A549 (cell line): Measurements from ENCODE around the gene UBR2. TPM values are rescaled to one million over a fixed set of nuclear protein-coding genes. Genes with fewer than 3 reads are reported as not detected.
A peak's percentile ranks its signal among the peaks of the same experiment; 100 is the strongest.

Experiments
- ATAC-seq, 2 experiments: fragments of 200-7000 bp in 1 of 2; fragments of >200 bp in 1 of 2; cut with Nextera tagmentation in 1 of 2; cut with Tn5 transposase in 1 of 2; 3 replicates each; pipeline versions ENCODE4 v1.8.0 to v1.9.1; 2018 to 2020; ENCODE audit warnings: mild to moderate bottlenecking in 1 of 2, moderate library complexity in 1 of 2
- CTCF ChIA-PET: fragments of 300-600 bp; sonication (Branson Sonifier 250); formaldehyde crosslinking; extraction: SDS; loops from one replicate; lab custom pipeline; 2021; ENCODE audit warnings: antibody characterized with exemption, inconsistent platforms; lab: Yijun Ruan, JAX
- POLR2A ChIA-PET: fragments of 350-600 bp; formaldehyde crosslinking; extraction: SDS; loops from one replicate; lab custom pipeline; 2021; ENCODE audit warnings: antibody characterized with exemption, inconsistent platforms; lab: Yijun Ruan, JAX
- DNase-seq, 2 experiments: peaks; one replicate each; pipeline versions ENCODE4 v3.0.0 to v3.0.0-alpha.2; 2011 to 2016; ENCODE audit warnings: low read depth in 1 of 2, low spot score in 1 of 2
- FAIRE-seq: peaks from 2 replicates; lab custom pipeline; 2011; peaks lifted over from hg19 to GRCh38; lab: Jason Lieb, UNC
- H3K27ac ChIP-seq, 2 experiments: fragments of >200 bp; sonication (Bioruptor Twin); formaldehyde crosslinking; 3 replicates each; pipeline ENCODE4 v1.5.1; 2016 to 2017
- H3K4me1 ChIP-seq: fragments of >200 bp; sonication (Bioruptor Twin); formaldehyde crosslinking; 3 replicates; pipeline ENCODE4 v1.6.1; 2016
- H3K4me2 ChIP-seq: fragments of >200 bp; sonication (Bioruptor Twin); formaldehyde crosslinking; 3 replicates; pipeline ENCODE4 v1.6.1; 2016
- H3K4me3 ChIP-seq: fragments of >200 bp; sonication (Bioruptor Twin); formaldehyde crosslinking; 3 replicates; pipeline ENCODE4 v1.5.1; 2016
- H3K9me3 ChIP-seq: fragments of >200 bp; sonication (Bioruptor Twin); formaldehyde crosslinking; 3 replicates; pipeline ENCODE4 v1.6.1; 2016
- BHLHE40 ChIP-seq: IDR thresholded peaks from 2 replicates; pipeline ENCODE4 v1.6.1; 2012; ENCODE audit warnings: low read depth, low read length, inconsistent platforms
- CBX8 ChIP-seq: fragments of 200-600 bp; sonication (generic); IDR thresholded peaks from 2 replicates; pipeline ENCODE4 v1.6.1; 2016
- CHD2 ChIP-seq: fragments of 150-350 bp; IDR thresholded peaks from 2 replicates; pipeline ENCODE4 v1.6.1; 2014; ENCODE audit warnings: low read length; ENCODE audit not compliant: partially characterized antibody
- EHF ChIP-seq: fragments of 250-450 bp; sonication (Bioruptor Pico); IDR thresholded peaks from 2 replicates; pipeline ENCODE4 v1.5.0; 2020; ENCODE audit warnings: mild to moderate bottlenecking
- EHMT2 ChIP-seq: fragments of 200-600 bp; sonication (generic); IDR thresholded peaks from 2 replicates; pipeline ENCODE4 v1.6.1; 2016; ENCODE audit warnings: antibody characterized with exemption, low read depth, mild to moderate bottlenecking, moderate library complexity
- ESRRA ChIP-seq: fragments of 150-350 bp; IDR thresholded peaks from 2 replicates; pipeline ENCODE4 v1.6.1; 2014; ENCODE audit warnings: mild to moderate bottlenecking, low read length, borderline replicate concordance
- FOSB ChIP-seq: fragments of 250-450 bp; sonication (Bioruptor Pico); IDR thresholded peaks from 2 replicates; pipeline ENCODE4 v1.5.0; 2020; ENCODE audit warnings: mild to moderate bottlenecking, moderate library complexity
- FOSL2 ChIP-seq, 2 experiments: fragments of 450-650 bp in 1 of 2; fragments of >200 bp in 1 of 2; sonication (Bioruptor Twin) in 1 of 2; formaldehyde crosslinking; IDR thresholded peaks; 2 replicates each; pipeline versions ENCODE4 v1.5.0 to v1.6.1; 2016 to 2020; ENCODE audit warnings: mild to moderate bottlenecking in 1 of 2, moderate library complexity in 1 of 2
- GATA3 ChIP-seq: IDR thresholded peaks from 2 replicates; pipeline ENCODE4 v1.6.1; 2012; ENCODE audit warnings: borderline replicate concordance
- HOXA7 ChIP-seq: fragments of 250-450 bp; sonication (Bioruptor Pico); IDR thresholded peaks from 2 replicates; pipeline ENCODE4 v1.5.0; 2020; ENCODE audit warnings: mild to moderate bottlenecking, moderate library complexity
- JUN ChIP-seq, 2 experiments: fragments of >200 bp; sonication (Bioruptor Twin); formaldehyde crosslinking; IDR thresholded peaks; 2 replicates in 1 of 2; 3 replicates in 1 of 2; pipeline ENCODE4 v1.6.1; 2016 to 2017
- JUNB ChIP-seq: fragments of >200 bp; sonication (Bioruptor Twin); formaldehyde crosslinking; IDR thresholded peaks from 2 replicates; pipeline ENCODE4 v1.6.1; 2016
- KDM1A ChIP-seq: fragments of 200-600 bp; sonication (generic); IDR thresholded peaks from 2 replicates; pipeline ENCODE4 v1.6.1; 2016; ENCODE audit warnings: low read depth, mild to moderate bottlenecking
- MAFK ChIP-seq: fragments of 450-650 bp; IDR thresholded peaks from 2 replicates; pipeline ENCODE4 v1.6.1; 2014; ENCODE audit not compliant: partially characterized antibody
- MYC ChIP-seq: IDR thresholded peaks from 2 replicates; pipeline ENCODE4 v1.6.1; 2012; ENCODE audit warnings: mild to moderate bottlenecking, inconsistent platforms, low read length, improper control_type of control experiment, borderline replicate concordance
- NPAS2 ChIP-seq: fragments of 250-450 bp; sonication (Bioruptor Pico); IDR thresholded peaks from 2 replicates; pipeline ENCODE4 v1.8.0; 2022; ENCODE audit warnings: mild to moderate bottlenecking, moderate library complexity, borderline replicate concordance
- NR3C1 ChIP-seq: fragments of >200 bp; sonication (Bioruptor Twin); formaldehyde crosslinking; IDR thresholded peaks from 3 replicates; pipeline ENCODE4 v1.6.1; 2017
- PHF8 ChIP-seq: fragments of 200-600 bp; sonication (generic); IDR thresholded peaks from 2 replicates; pipeline ENCODE4 v1.6.1; 2016; ENCODE audit warnings: low read depth, mild to moderate bottlenecking, antibody characterized with exemption, moderate library complexity, borderline replicate concordance
- SMC3 ChIP-seq: fragments of >200 bp; sonication (Bioruptor Twin); formaldehyde crosslinking; IDR thresholded peaks from 3 replicates; pipeline ENCODE4 v1.6.1; 2018; ENCODE audit warnings: inconsistent platforms
- SREBF2 ChIP-seq: fragments of 450-650 bp; IDR thresholded peaks from 2 replicates; pipeline ENCODE4 v1.6.1; 2014; ENCODE audit warnings: mild to moderate bottlenecking, moderate library complexity
- TP53 ChIP-seq: fragments of 250-450 bp; sonication (Bioruptor Pico); IDR thresholded peaks from 2 replicates; pipeline ENCODE4 v1.5.0; 2021; ENCODE audit warnings: mild to moderate bottlenecking, moderate library complexity
- ZFP36 ChIP-seq: fragments of 450-650 bp; IDR thresholded peaks from 2 replicates; pipeline ENCODE4 v1.6.1; 2014; ENCODE audit warnings: borderline replicate concordance; ENCODE audit not compliant: partially characterized antibody
- ZSCAN20 ChIP-seq: fragments of 250-450 bp; sonication (Bioruptor Pico); IDR thresholded peaks from 2 replicates; pipeline ENCODE4 v1.8.0; 2022; ENCODE audit warnings: mild to moderate bottlenecking, moderate library complexity
- WGBS: methylation state at CpG from one replicate; pipeline ENCODE4 v1.1.6; 2017; ENCODE audit errors: missing lambda C conversion rate; 5-methylcytosine and 5-hydroxymethylcytosine counted together
- polyA plus RNA-seq, 4 experiments: library from polyadenylated mRNA; depleted of rRNA in 3 of 4; stranded (reverse); fragments of >200 nt; fragmentation: RNase III in 1 of 4; extraction: RNeasy Plus Mini Kit Qiagen cat#74134 plus additional on column Dnase treatment in 1 of 4; gene quantifications; 2 replicates in 3 of 4; 3 replicates in 1 of 4; pipeline ENCODE4 v1.2.3, GENCODE V29; 2011 to 2017
- TF ChIP-seq, protein P1 (sequence below): fragments of 250-450 bp; sonication (Bioruptor Pico); IDR thresholded peaks from 2 replicates; pipeline ENCODE4 v1.5.0; 2020; ENCODE audit warnings: low read depth, mild to moderate bottlenecking, moderate library complexity
- TF ChIP-seq, protein P2 (sequence below): fragments of 450-650 bp; IDR thresholded peaks from 2 replicates; pipeline ENCODE4 v1.6.1; 2014; ENCODE audit warnings: antibody characterized with exemption
- TF ChIP-seq, protein P3 (sequence below): IDR thresholded peaks from 2 replicates; pipeline ENCODE4 v1.6.1; 2012
- TF ChIP-seq, protein P4 (sequence below): IDR thresholded peaks from 2 replicates; pipeline ENCODE4 v1.6.1; 2012
- TF ChIP-seq, protein P5 (sequence below): fragments of 250-450 bp; sonication (Bioruptor Pico); IDR thresholded peaks from 2 replicates; pipeline ENCODE4 v1.5.0; 2021; ENCODE audit warnings: mild to moderate bottlenecking, moderate library complexity, borderline replicate concordance
- TF ChIP-seq, protein P6 (sequence below): fragments of 150-350 bp; IDR thresholded peaks from 2 replicates; pipeline ENCODE4 v1.6.1; 2014; ENCODE audit warnings: low read depth, mild to moderate bottlenecking, low read length

Gene UBR2
- polyA plus RNA-seq, 2 of the 4 experiments (the other 2 are of a cell fraction) = 5.5 to 15.2 TPM

DNA sequence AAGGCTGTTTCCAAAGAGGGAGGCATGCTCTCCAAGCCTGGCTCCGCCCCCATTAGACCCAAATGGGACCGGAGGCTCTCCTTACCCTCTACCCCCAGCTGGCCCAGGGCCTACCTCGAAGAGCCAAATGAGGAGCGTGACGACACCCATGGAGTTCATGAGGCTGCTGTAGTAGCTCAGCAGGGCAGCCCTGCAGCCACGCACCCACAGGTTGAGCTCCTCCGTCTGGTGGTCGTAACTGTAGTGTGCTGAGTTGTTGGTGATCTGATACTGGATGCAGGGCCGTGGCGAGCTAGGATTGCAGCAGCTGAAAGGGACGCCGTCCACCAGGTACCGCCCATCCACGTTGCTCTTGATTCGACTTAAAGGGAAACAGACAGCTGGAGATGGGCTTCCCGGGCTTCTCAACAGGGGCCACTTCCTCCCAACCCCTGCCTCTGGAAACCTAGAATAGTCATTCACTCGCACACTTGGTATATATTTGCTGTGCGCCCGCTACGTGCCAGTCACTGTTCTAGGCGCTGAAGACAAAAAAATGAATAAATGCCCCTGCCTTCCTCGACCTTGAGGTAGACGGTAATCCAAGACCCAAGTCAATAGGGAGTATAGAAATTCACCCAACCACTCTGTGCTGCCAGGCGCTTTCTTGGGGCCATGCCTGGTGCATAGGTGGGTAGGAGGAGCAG, 140.6 kb downstream of the UBR2 start:
- FAIRE-seq (no peak), ATAC-seq (peak in 1 of 2 experiments; percentile 40; a peak in 1 of 6 replicates), DNase-seq (no peak)
- Histone ChIP-seq H3K4me1 (no peaks in the 10 kb centered on the region), H3K9me3 (no peaks in the 10 kb centered on the region), H3K27ac (no peak overlapping the region), H3K4me3 (no peak overlapping the region), H3K4me2 (no peak overlapping the region)
- POLR2A ChIA-PET = no interaction called here
- CTCF ChIA-PET = interaction anchor here (1.2 to 3.4 kb wide), 2 partner anchors 22 kb away, joined by 6 to 14 read pairs; no protein-coding TSS in a partner anchor
- TF ChIP-seq, protein P1, sequence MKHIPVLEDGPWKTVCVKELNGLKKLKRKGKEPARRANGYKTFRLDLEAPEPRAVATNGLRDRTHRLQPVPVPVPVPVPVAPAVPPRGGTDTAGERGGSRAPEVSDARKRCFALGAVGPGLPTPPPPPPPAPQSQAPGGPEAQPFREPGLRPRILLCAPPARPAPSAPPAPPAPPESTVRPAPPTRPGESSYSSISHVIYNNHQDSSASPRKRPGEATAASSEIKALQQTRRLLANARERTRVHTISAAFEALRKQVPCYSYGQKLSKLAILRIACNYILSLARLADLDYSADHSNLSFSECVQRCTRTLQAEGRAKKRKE (CRISPR knock-in tag) = no peak
- no peak for TF ChIP-seq CBX8
- WGBS = 86% methylated on average over 16 of the region's 24 CpGs

DNA sequence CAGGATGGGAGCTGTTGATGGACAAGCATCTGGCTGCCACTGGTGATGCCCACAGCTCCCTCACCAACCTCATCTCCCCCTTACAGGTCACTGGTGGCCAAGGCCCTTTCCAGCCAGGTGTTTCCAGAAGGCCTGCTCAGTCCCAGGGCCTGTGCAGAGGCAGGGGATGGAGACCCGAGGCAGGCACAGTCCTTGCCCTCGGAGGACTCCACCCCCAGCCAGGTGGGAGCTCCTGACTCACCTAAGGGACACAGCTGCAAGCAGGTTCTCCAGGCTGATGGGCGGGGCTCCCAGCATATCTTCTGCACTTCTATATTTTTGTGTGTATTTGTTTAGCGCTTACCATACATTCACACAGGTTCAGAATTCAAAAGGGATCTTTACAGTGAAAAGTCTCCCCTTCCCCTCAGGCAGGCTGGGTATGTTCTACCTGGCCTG, 141.1 kb downstream of the UBR2 start:
- no peaks in the 10 kb centered on the region for H3K9me3 ChIP-seq
- no peaks in the 10 kb centered on the region for H3K4me1 ChIP-seq
- 61% methylated on average over 4 of the region's 4 CpGs for WGBS
- FAIRE-seq (no peak), DNase-seq (no peak), ATAC-seq (0 out of 6 replicates have a peak, but pooled peaks of 1 of the 2 experiments have one; percentile 36)
- ChIA-PET POLR2A (no interaction called here), CTCF (interaction anchor here (0.6 to 1.2 kb wide), 2 partner anchors 21 to 443 kb away, joined by 3 to 6 read pairs; no protein-coding TSS in a partner anchor)
- H3K27ac ChIP-seq = no peak overlapping the region
- TF ChIP-seq NPAS2 (CRISPR knock-in tag) = no peak
- TF ChIP-seq, protein P2, sequence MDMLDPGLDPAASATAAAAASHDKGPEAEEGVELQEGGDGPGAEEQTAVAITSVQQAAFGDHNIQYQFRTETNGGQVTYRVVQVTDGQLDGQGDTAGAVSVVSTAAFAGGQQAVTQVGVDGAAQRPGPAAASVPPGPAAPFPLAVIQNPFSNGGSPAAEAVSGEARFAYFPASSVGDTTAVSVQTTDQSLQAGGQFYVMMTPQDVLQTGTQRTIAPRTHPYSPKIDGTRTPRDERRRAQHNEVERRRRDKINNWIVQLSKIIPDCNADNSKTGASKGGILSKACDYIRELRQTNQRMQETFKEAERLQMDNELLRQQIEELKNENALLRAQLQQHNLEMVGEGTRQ = no peak
- no peak for TF ChIP-seq CHD2
- no peak for TF ChIP-seq EHMT2
- no peak for TF ChIP-seq GATA3
- TF ChIP-seq, protein P3, sequence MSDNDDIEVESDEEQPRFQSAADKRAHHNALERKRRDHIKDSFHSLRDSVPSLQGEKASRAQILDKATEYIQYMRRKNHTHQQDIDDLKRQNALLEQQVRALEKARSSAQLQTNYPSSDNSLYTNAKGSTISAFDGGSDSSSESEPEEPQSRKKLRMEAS = no peak
- TF ChIP-seq FOSL2 (IDR thresholded peaks at IDR 0.05) = no peak
- TF ChIP-seq FOSL2 (CRISPR knock-in tag; IDR thresholded peaks at IDR 0.05) = no peak
- TF ChIP-seq NR3C1 = no peak
- no peak for TF ChIP-seq TP53
- no peak for TF ChIP-seq MYC
- TF ChIP-seq HOXA7 (CRISPR knock-in tag) = no peak
- TF ChIP-seq, protein P4, sequence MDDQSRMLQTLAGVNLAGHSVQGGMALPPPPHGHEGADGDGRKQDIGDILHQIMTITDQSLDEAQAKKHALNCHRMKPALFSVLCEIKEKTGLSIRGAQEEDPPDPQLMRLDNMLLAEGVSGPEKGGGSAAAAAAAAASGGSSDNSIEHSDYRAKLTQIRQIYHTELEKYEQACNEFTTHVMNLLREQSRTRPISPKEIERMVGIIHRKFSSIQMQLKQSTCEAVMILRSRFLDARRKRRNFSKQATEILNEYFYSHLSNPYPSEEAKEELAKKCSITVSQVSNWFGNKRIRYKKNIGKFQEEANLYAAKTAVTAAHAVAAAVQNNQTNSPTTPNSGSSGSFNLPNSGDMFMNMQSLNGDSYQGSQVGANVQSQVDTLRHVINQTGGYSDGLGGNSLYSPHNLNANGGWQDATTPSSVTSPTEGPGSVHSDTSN = no peak
- TF ChIP-seq ESRRA = no peak
- no peak for TF ChIP-seq CBX8
- no peak for TF ChIP-seq PHF8
- no peak for TF ChIP-seq MAFK
- TF ChIP-seq, all 56 proteins: peak for 0
- Histone ChIP-seq H3K4me2 (no peak overlapping the region), H3K4me3 (no peak overlapping the region)

DNA sequence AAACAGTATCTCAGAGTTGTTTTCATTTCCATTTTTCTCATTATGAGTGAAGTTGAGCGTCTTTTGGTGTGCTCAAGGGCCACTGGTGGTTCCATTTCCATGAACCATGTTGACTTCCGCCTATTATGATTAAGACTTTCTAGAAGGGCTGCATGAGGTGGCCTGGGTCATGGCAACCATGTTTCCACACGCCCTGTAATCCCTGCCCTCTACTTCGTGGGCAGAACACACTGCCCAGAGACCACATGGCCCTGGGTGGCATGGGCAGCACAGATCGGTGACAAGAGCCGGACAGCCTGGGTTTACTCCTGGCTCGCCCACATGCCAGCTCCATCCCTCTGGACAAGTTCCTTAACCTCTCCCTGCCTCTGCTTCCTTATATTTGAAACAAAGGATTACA, 143.8 kb downstream of the UBR2 start:
- no peak for FAIRE-seq
- DNase-seq = no peak
- WGBS = 73% methylated on average over 7 of the region's 7 CpGs
- no peaks in the 10 kb centered on the region for H3K4me1 ChIP-seq
- no peak overlapping the region for H3K4me2 ChIP-seq
- H3K4me3 ChIP-seq = no peak overlapping the region
- POLR2A ChIA-PET = no interaction called here
- CTCF ChIA-PET = interaction anchor here (0.5 to 1.3 kb wide), 3 partner anchors 19 to 147 kb away, joined by 3 to 5 read pairs (median 3); no protein-coding TSS in a partner anchor
- H3K27ac ChIP-seq = no peak overlapping the region
- H3K9me3 ChIP-seq = peaks cover 6% of the 10 kb centered on the region; the same call in 1 of the 3 replicates
- ATAC-seq = no peak
- TF ChIP-seq, protein P5, sequence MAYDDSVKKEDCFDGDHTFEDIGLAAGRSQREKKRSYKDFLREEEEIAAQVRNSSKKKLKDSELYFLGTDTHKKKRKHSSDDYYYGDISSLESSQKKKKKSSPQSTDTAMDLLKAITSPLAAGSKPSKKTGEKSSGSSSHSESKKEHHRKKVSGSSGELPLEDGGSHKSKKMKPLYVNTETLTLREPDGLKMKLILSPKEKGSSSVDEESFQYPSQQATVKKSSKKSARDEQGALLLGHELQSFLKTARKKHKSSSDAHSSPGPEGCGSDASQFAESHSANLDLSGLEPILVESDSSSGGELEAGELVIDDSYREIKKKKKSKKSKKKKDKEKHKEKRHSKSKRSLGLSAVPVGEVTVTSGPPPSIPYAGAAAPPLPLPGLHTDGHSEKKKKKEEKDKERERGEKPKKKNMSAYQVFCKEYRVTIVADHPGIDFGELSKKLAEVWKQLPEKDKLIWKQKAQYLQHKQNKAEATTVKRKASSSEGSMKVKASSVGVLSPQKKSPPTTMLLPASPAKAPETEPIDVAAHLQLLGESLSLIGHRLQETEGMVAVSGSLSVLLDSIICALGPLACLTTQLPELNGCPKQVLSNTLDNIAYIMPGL (CRISPR knock-in tag) = no peak
- TF ChIP-seq EHF (CRISPR knock-in tag) = no peak
- TF ChIP-seq FOSB (CRISPR knock-in tag) = no peak
- no peak for TF ChIP-seq EHMT2
- no peak for TF ChIP-seq BHLHE40
- no peak for TF ChIP-seq ZSCAN20 (CRISPR knock-in tag)
- no peak for TF ChIP-seq KDM1A
- no peak for TF ChIP-seq SMC3
- no peak for TF ChIP-seq ZFP36
- no peak for TF ChIP-seq SREBF2
- no peak for TF ChIP-seq HOXA7 (CRISPR knock-in tag)
- TF ChIP-seq, protein P6, sequence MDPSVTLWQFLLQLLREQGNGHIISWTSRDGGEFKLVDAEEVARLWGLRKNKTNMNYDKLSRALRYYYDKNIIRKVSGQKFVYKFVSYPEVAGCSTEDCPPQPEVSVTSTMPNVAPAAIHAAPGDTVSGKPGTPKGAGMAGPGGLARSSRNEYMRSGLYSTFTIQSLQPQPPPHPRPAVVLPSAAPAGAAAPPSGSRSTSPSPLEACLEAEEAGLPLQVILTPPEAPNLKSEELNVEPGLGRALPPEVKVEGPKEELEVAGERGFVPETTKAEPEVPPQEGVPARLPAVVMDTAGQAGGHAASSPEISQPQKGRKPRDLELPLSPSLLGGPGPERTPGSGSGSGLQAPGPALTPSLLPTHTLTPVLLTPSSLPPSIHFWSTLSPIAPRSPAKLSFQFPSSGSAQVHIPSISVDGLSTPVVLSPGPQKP = no peak
- no peak for TF ChIP-seq JUN (IDR thresholded peaks at IDR 0.05)
- no peak for TF ChIP-seq JUNB
